Measurements from ENCODE around the gene PKMYT1. TPM values are rescaled to one million over a fixed set of nuclear protein-coding genes. Genes with fewer than 3 reads are reported as not detected.
"Not testable (repeated sequence)": the region's sequence is repeated elsewhere in the genome, so short reads cannot be mapped to it uniquely, and the experiment has no call there.

Gene PKMYT1
- total RNA-seq, 2 experiments from 2014 or later: 101 to 117 TPM

- CTCF ChIA-PET; H3K4me3 Mint-ChIP-seq; H3K4me1 Mint-ChIP-seq; H3K9me3 Mint-ChIP-seq (ENCODE audit: low read depth); H3K27ac Mint-ChIP-seq; DNase-seq; H3K27me3 Mint-ChIP-seq; POLR2A ChIA-PET; ATAC-seq; intact Hi-C loops (cut with DNase I, micrococcal nuclease): not testable (repeated sequence)
- peaks cover 29% of the 10 kb centered on the region for H3K36me3 Mint-ChIP-seq (ENCODE audit: low read depth)
These were observed 36.5 kb downstream of the PKMYT1 start for GRCh38 chr16:2943716-2944115.

GRCh38 chr16:2942045-2942444 is 38.2 kb downstream of the PKMYT1 start:
- ATAC-seq: no peak
- Mint-ChIP-seq H3K9me3 (ENCODE audit: low read depth) (no peaks in the 10 kb centered on the region), H3K27ac (no peak overlapping the region), H3K36me3 (ENCODE audit: low read depth) (peaks cover 26% of the 10 kb centered on the region), H3K4me1 (no peaks in the 10 kb centered on the region), H3K4me3 (no peak overlapping the region), H3K27me3 (no peaks in the 10 kb centered on the region)
- ChIA-PET CTCF (no interaction called here), POLR2A (no interaction called here)
- no peak for DNase-seq
- intact Hi-C loops (cut with DNase I, micrococcal nuclease): no loop called here

- POLR2A ChIA-PET: no interaction called here
- Mint-ChIP-seq H3K9me3 (ENCODE audit: low read depth) (no peaks in the 10 kb centered on the region), H3K27ac (no peak overlapping the region), H3K36me3 (ENCODE audit: low read depth) (peaks cover 29% of the 10 kb centered on the region), H3K4me1 (peaks cover 2% of the 10 kb centered on the region), H3K4me3 (no peak overlapping the region), H3K27me3 (no peaks in the 10 kb centered on the region)
- DNase-seq (no peak), ATAC-seq (no peak)
- intact Hi-C loops (cut with DNase I, micrococcal nuclease): no loop called here
- CTCF ChIA-PET: interaction anchor here (1.0 to 1.8 kb wide), 2 partner anchors 13 to 72 kb away, joined by 3 to 6 read pairs; no protein-coding TSS in a partner anchor
These were observed 40.3 kb downstream of the PKMYT1 start for GRCh38 chr16:2939968-2940367.

GRCh38 chr16:2938206-2938605 is 42.0 kb downstream of the PKMYT1 start:
- DNase-seq (no peak), ATAC-seq (no peak)
- Mint-ChIP-seq H3K4me3 (no peak overlapping the region), H3K27ac (no peak overlapping the region), H3K36me3 (ENCODE audit: low read depth) (peaks cover 30% of the 10 kb centered on the region), H3K27me3 (no peaks in the 10 kb centered on the region), H3K9me3 (ENCODE audit: low read depth) (no peaks in the 10 kb centered on the region), H3K4me1 (peaks cover 2% of the 10 kb centered on the region)
- CTCF ChIA-PET: interaction anchor here (1.1 kb wide), 1 partner anchor 11 kb away, joined by 3 read pairs; no protein-coding TSS in a partner anchor
- intact Hi-C loops (cut with DNase I, micrococcal nuclease): no loop called here
- POLR2A ChIA-PET: no interaction called here

DNA sequence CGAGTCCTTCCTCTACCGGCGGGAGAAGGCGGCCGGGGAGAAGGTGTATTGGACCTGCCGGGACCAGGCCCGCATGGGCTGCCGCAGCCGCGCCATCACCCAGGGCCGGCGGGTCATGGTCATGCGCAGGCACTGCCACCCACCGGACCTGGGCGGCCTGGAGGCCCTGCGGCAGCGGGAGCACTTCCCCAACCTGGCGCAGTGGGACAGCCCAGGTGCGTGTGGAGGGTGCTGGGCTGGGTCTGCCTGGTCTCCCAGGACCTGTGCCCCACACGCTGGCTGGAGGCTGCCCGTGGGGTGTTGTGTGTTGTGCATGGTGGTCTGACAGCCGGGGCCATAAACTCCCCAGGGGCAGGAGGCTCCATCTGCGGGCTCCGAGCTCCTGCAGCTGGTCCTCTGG is 43.1 kb downstream of the PKMYT1 start:
- Mint-ChIP-seq H3K36me3 (ENCODE audit: low read depth) (peaks cover 24% of the 10 kb centered on the region), H3K27ac (no peak overlapping the region), H3K9me3 (ENCODE audit: low read depth) (no peaks in the 10 kb centered on the region), H3K4me1 (peaks cover 2% of the 10 kb centered on the region), H3K4me3 (no peak overlapping the region), H3K27me3 (no peaks in the 10 kb centered on the region)
- ChIA-PET CTCF (no interaction called here), POLR2A (no interaction called here)
- intact Hi-C loops (cut with DNase I, micrococcal nuclease): no loop called here
- no peak for ATAC-seq
- no peak for DNase-seq

- no peak overlapping the region for H3K27ac Mint-ChIP-seq
- H3K27me3 Mint-ChIP-seq: no peaks in the 10 kb centered on the region
- intact Hi-C loops (cut with DNase I, micrococcal nuclease): no loop called here
- POLR2A ChIA-PET: no interaction called here
- H3K36me3 Mint-ChIP-seq (ENCODE audit: low read depth): peaks cover 23% of the 10 kb centered on the region
- no peak for ATAC-seq
- H3K4me1 Mint-ChIP-seq: peaks cover 2% of the 10 kb centered on the region
- H3K4me3 Mint-ChIP-seq: no peak overlapping the region
- DNase-seq: no peak
- CTCF ChIA-PET: no interaction called here
- H3K9me3 Mint-ChIP-seq (ENCODE audit: low read depth): no peaks in the 10 kb centered on the region
These were observed 43.7 kb downstream of the PKMYT1 start for GRCh38 chr16:2936436-2937011.

DNA sequence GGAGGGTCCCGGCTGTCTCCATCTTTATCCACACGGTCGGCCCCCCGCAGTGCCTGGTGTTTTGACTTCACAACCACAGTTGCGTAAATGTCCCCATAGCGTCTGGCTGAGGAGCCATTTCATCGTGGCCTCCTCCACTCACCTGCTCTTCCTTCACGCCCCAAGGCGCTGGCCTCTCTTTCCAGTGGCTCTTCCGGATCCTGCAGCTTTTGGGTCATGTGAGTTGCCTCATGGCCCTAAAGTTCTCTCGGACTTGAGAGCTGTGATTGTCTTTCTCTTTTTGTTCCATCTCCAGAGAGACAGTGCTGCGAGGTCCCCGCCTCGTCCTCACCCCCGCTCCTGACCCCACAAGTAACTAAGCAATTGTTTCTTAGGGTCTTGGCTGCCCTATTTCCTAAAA is 45.8 kb downstream of the PKMYT1 start:
- DNase-seq: no peak
- Mint-ChIP-seq H3K4me1 (peaks cover 2% of the 10 kb centered on the region), H3K27me3 (no peaks in the 10 kb centered on the region), H3K36me3 (ENCODE audit: low read depth) (peaks cover 14% of the 10 kb centered on the region), H3K27ac (no peak overlapping the region), H3K9me3 (ENCODE audit: low read depth) (no peaks in the 10 kb centered on the region), H3K4me3 (no peak overlapping the region)
- ChIA-PET POLR2A (no interaction called here), CTCF (no interaction called here)
- ATAC-seq: no peak
- intact Hi-C loops (cut with DNase I, micrococcal nuclease): no loop called here

- ATAC-seq (no peak), DNase-seq (no peak)
- peaks cover 2% of the 10 kb centered on the region for H3K4me1 Mint-ChIP-seq
- H3K27ac Mint-ChIP-seq: no peak overlapping the region
- ChIA-PET POLR2A (no interaction called here), CTCF (no interaction called here)
- peaks cover 11% of the 10 kb centered on the region for H3K36me3 Mint-ChIP-seq (ENCODE audit: low read depth)
- no peaks in the 10 kb centered on the region for H3K27me3 Mint-ChIP-seq
- no peaks in the 10 kb centered on the region for H3K9me3 Mint-ChIP-seq (ENCODE audit: low read depth)
- no peak overlapping the region for H3K4me3 Mint-ChIP-seq
- intact Hi-C loops (cut with DNase I, micrococcal nuclease): no loop called here
These were observed 46.5 kb downstream of the PKMYT1 start for GRCh38 chr16:2933701-2934100.

- CTCF ChIA-PET: interaction anchor here (1.3 kb wide), 1 partner anchor 13 kb away, joined by 3 read pairs; no protein-coding TSS in a partner anchor
- peaks cover 2% of the 10 kb centered on the region for H3K4me1 Mint-ChIP-seq
- POLR2A ChIA-PET: no interaction called here
- H3K27me3 Mint-ChIP-seq: no peaks in the 10 kb centered on the region
- intact Hi-C loops (cut with DNase I, micrococcal nuclease): no loop called here
- H3K36me3 Mint-ChIP-seq (ENCODE audit: low read depth): peaks cover 11% of the 10 kb centered on the region
- no peak for DNase-seq
- H3K9me3 Mint-ChIP-seq (ENCODE audit: low read depth): no peaks in the 10 kb centered on the region
- H3K4me3 Mint-ChIP-seq: no peak overlapping the region
- no peak overlapping the region for H3K27ac Mint-ChIP-seq
- ATAC-seq: no peak
These were observed 47.1 kb downstream of the PKMYT1 start for GRCh38 chr16:2933136-2933535.

GRCh38 chr16:2931231-2931914 is 48.9 kb downstream of the PKMYT1 start:
- CTCF ChIA-PET: interaction anchor here (0.6 to 1.0 kb wide), 3 partner anchors 11 to 406 kb away, joined by 3 to 4 read pairs (median 3); no protein-coding TSS in a partner anchor
- ATAC-seq; H3K27ac Mint-ChIP-seq; POLR2A ChIA-PET; H3K27me3 Mint-ChIP-seq; H3K4me3 Mint-ChIP-seq; H3K9me3 Mint-ChIP-seq (ENCODE audit: low read depth); DNase-seq; intact Hi-C loops (cut with DNase I, micrococcal nuclease): not testable (repeated sequence)
- H3K36me3 Mint-ChIP-seq (ENCODE audit: low read depth): peaks cover 11% of the 10 kb centered on the region
- H3K4me1 Mint-ChIP-seq: peaks cover 14% of the 10 kb centered on the region

- ChIA-PET CTCF (interaction anchor here (1.0 kb wide), 1 partner anchor 10 kb away, joined by 3 read pairs; no protein-coding TSS in a partner anchor), POLR2A (no interaction called here)
- H3K4me1 Mint-ChIP-seq: peaks cover 11% of the 10 kb centered on the region
- no peak overlapping the region for H3K27ac Mint-ChIP-seq
- ATAC-seq (no peak), DNase-seq (no peak)
- H3K27me3 Mint-ChIP-seq: no peaks in the 10 kb centered on the region
- H3K4me3 Mint-ChIP-seq: no peak overlapping the region
- intact Hi-C loops (cut with DNase I, micrococcal nuclease): no loop called here
- H3K9me3 Mint-ChIP-seq (ENCODE audit: low read depth): no peaks in the 10 kb centered on the region
- peaks cover 5% of the 10 kb centered on the region for H3K36me3 Mint-ChIP-seq (ENCODE audit: low read depth)
These were observed 50.0 kb downstream of the PKMYT1 start for GRCh38 chr16:2930236-2930635.

DNA sequence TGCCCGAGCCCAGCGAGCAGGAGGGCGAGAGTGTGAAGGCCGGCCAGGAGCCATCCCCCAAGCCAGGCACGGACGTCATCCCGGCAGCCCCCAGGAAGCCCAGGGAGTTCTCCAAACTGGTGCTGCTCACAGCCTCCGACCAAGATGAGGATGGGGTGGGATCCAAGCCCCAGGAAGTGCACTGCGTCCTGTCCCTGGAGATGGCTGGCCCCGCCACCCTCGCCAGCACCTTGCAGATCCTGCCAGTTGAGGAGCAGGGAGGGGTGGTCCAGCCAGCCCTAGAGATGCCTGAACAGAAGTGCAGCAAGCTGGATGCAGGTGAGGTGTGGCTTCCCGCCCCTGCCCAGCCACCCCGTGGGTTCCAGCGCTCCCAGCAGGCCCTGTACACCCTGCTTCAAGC is 50.6 kb downstream of the PKMYT1 start:
- DNase-seq (no peak), ATAC-seq (no peak)
- Mint-ChIP-seq H3K27me3 (no peaks in the 10 kb centered on the region), H3K27ac (no peak overlapping the region), H3K4me1 (peaks cover 11% of the 10 kb centered on the region), H3K9me3 (ENCODE audit: low read depth) (no peaks in the 10 kb centered on the region), H3K36me3 (ENCODE audit: low read depth) (peaks cover 4% of the 10 kb centered on the region), H3K4me3 (no peak overlapping the region)
- ChIA-PET POLR2A (no interaction called here), CTCF (interaction anchor here (0.6 kb wide), 1 partner anchor 61 kb away, joined by 3 read pairs; no protein-coding TSS in a partner anchor)
- intact Hi-C loops (cut with DNase I, micrococcal nuclease): no loop called here
